Activated T-helper 1 cell treated with Interleukin-2 at 50 U/mL for 16 hours (primary cell): ENCODE data around the gene TBXAS1.
"Not testable (repeated sequence)": the region's sequence is repeated elsewhere in the genome, so short reads cannot be mapped to it uniquely, and the experiment has no call there.

Source experiments
- DNase-seq: peaks from one replicate; pipeline ENCODE4 v3.0.0-alpha.2; 2020; ENCODE audit warnings: low read depth

Gene TBXAS1

GRCh38 chr7:139893461-139893860 is 64.4 kb downstream of the TBXAS1 start:
- no peak for DNase-seq

GRCh38 chr7:139893999-139894398 is 64.9 kb downstream of the TBXAS1 start:
- DNase-seq: no peak

GRCh38 chr7:139895141-139895829 is 66.2 kb downstream of the TBXAS1 start:
- no peak for DNase-seq

- no peak for DNase-seq
Measured at GRCh38 chr7:139896288-139896687, 67.2 kb downstream of the TBXAS1 start.

- DNase-seq: no peak
Measured at GRCh38 chr7:139896831-139897230, 67.8 kb downstream of the TBXAS1 start.

- DNase-seq: no peak
Measured at GRCh38 chr7:139897422-139898090, 68.5 kb downstream of the TBXAS1 start.

- no peak for DNase-seq
Measured at GRCh38 chr7:139898483-139898882, 69.4 kb downstream of the TBXAS1 start.

- DNase-seq: no peak
Measured at GRCh38 chr7:139899328-139899955, 70.4 kb downstream of the TBXAS1 start.

GRCh38 chr7:139900326-139900725 is 71.3 kb downstream of the TBXAS1 start:
- DNase-seq: no peak

GRCh38 chr7:139901056-139901795 is 72.2 kb downstream of the TBXAS1 start:
- DNase-seq: no peak

GRCh38 chr7:139901901-139902300 is 72.8 kb downstream of the TBXAS1 start:
- no peak for DNase-seq

GRCh38 chr7:139902436-139903102 is 73.5 kb downstream of the TBXAS1 start:
- DNase-seq: no peak

GRCh38 chr7:139903103-139903477 is 74.0 kb downstream of the TBXAS1 start:
- DNase-seq: not testable (repeated sequence)

- DNase-seq: no peak
Measured at GRCh38 chr7:139906879-139907278, 77.8 kb downstream of the TBXAS1 start.

- DNase-seq: no peak
Measured at GRCh38 chr7:139908792-139909191, 79.7 kb downstream of the TBXAS1 start.

- DNase-seq: no peak
Measured at GRCh38 chr7:139909379-139910050, 80.5 kb downstream of the TBXAS1 start.

- no peak for DNase-seq
Measured at GRCh38 chr7:139913021-139913844, 84.2 kb downstream of the TBXAS1 start.

- DNase-seq: no peak
Measured at GRCh38 chr7:139913845-139914135, 84.7 kb downstream of the TBXAS1 start.

- no peak for DNase-seq
Measured at GRCh38 chr7:139914306-139915267, 85.5 kb downstream of the TBXAS1 start.
